ENCODE data around the gene KCNK4. TPM values are rescaled to one million over a fixed set of nuclear protein-coding genes. Genes with fewer than 3 reads are reported as not detected.
A peak's percentile ranks its signal among the peaks of the same experiment; 100 is the strongest.

KCNK4 gene
- total RNA-seq, 2 experiments from 2014 or later, result not detected

DNA sequence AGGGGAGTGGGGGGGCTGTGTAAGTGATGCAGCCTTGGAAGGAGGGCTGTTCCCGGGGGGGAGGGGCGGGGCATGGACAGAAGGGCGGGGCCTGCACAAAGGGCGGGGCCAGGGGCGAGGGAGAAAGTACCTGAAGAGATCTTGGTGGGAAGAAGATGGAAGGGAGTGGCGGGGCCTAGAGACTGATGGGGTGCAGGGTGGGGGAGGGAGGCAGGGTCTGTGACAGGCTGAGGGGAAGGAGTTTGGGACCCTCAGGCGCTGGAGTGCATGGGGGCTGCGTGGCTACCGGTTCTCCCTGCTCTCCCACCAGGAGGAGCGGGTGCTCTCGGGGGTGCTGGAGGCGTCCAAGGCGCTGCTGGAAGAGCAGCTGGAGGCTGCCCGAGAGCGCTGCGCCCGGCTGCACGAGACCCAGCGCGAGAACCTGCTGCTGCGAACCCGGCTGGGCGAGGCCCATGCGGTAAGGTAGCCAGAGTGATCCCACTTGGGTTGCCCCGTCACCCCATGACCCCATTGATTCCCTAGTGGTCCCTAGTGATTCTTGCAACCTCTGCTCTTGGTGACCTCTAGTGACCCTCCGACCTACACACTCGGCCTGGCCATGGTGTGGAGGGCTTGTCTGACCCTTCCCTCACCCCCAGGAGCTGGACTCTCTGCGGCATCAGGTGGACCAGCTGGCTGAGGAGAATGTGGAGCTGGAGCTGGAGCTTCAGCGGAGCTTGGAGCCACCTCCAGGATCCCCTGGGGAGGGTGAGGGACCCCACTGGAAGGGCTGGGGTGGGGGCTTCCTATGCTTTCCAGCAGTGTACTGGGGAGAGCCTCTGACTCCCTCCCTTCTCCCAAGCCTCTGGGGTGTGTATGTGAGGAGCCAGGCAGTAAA lies 52.0 kb downstream of the KCNK4 start:
- Mint-ChIP-seq H3K4me3 (peak overlapping the region; percentile 44), H3K9me3 (no peaks in the 10 kb centered on the region), H3K4me1 (peaks cover 43% of the 10 kb centered on the region), H3K27me3 (no peaks in the 10 kb centered on the region), H3K27ac (no peak overlapping the region), H3K36me3 (ENCODE audit: low read depth) (peaks cover 21% of the 10 kb centered on the region)
- no peak for DNase-seq
- ChIA-PET POLR2A (no interaction called here), CTCF (interaction anchor here (0.7 to 3.5 kb wide), 12 partner anchors 8 to 400 kb away, joined by 3 to 29 read pairs (median 8); partner anchors contain the start of genes ESRRA, PRDX5, RPS6KA4 and TRMT112)

DNA sequence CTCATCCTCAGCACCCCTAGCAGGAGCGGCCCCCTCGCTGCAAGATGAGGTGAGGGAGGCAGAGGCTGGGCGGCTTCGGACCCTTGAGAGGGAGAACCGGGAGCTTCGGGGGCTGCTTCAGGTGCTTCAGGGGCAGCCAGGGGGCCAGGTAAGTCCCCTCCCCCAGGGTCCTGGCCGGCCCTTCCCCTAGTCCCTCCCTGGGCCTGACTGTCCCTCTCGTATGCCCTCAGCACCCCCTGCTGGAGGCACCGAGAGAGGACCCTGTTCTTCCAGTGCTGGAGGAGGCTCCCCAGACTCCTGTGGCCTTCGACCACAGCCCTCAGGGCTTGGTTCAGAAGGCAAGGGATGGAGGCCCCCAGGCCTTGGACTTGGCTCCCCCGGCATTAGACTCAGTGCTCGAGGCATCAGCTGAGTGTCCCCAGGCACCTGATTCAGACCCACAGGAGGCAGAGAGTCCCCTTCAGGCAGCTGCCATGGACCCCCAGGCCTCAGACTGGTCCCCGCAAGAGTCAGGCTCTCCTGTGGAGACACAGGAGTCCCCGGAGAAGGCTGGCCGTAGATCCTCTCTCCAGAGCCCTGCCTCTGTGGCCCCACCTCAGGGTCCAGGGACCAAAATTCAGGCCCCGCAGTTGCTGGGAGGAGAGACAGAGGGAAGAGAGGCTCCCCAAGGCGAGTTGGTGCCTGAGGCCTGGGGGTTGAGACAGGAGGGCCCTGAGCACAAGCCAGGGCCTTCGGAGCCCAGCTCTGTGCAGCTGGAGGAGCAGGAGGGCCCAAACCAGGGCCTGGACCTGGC lies 52.9 kb downstream of the KCNK4 start:
- peaks cover 36% of the 10 kb centered on the region for H3K4me1 Mint-ChIP-seq
- ChIA-PET POLR2A (no interaction called here), CTCF (interaction anchor here (0.7 to 3.5 kb wide), 7 partner anchors 9 to 91 kb away, joined by 3 to 29 read pairs (median 6); partner anchors contain the start of genes PRDX5 and TRMT112)
- no peak overlapping the region for H3K27ac Mint-ChIP-seq
- no peaks in the 10 kb centered on the region for H3K27me3 Mint-ChIP-seq
- peaks cover 19% of the 10 kb centered on the region for H3K36me3 Mint-ChIP-seq (ENCODE audit: low read depth)
- DNase-seq, result no peak
- H3K4me3 Mint-ChIP-seq, result no peak overlapping the region
- no peaks in the 10 kb centered on the region for H3K9me3 Mint-ChIP-seq

DNA sequence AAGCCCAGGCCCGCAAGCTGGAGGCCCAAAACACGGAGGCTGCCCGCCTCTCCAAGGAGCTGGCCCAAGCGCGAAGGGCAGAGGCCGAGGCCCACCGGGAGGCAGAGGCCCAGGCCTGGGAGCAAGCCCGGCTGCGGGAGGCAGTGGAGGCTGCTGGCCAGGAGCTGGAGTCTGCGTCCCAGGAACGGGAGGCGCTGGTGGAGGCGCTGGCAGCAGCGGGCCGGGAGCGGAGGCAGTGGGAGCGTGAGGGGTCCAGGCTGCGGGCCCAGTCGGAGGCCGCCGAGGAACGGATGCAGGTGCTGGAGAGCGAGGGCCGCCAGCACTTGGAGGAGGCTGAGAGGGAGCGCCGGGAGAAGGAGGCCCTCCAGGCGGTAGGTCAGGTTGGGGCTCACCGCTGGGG lies 53.7 kb downstream of the KCNK4 start:
- POLR2A ChIA-PET, result no interaction called here
- no peak overlapping the region for H3K4me3 Mint-ChIP-seq
- CTCF ChIA-PET, result interaction anchor here (0.9 to 3.5 kb wide), 5 partner anchors 8 to 40 kb away, joined by 3 to 15 read pairs (median 6); partner anchors contain the start of genes PRDX5 and TRMT112

DNA sequence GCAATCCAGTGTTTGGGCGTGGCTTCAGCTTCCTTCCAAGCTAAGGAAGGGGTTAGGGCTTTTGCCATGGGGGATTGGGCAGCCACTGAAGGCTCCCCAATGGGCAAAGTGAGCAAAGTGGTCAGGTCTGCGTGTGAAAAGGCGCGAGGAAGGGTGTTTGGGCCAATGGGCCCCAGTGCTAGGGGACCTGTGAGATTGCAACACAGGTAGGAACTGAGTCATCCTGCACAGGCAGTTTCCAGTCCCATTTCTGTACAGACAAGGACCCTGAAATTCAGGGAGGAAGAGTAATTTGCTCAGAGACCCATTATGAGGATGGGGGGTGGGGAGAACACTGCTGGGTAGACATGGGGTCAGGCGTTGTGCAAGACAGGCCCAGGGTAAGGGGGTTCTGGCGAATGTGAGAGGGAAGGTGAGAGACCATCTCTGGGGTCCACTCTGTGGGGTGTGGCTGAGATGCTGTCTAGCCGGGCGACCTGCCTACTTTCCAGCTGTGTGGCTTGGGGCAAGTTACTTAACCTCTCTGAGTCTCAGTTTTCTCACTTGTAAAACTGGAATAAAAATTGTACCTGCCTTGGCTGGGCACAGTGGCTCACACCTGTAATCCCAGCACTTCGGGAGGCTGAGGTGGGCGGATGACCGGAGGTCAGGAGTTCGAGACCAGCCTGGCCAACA lies 56.2 kb downstream of the KCNK4 start:
- Mint-ChIP-seq H3K4me1 (peaks cover 11% of the 10 kb centered on the region), H3K27me3 (no peaks in the 10 kb centered on the region), H3K4me3 (no peak overlapping the region), H3K36me3 (ENCODE audit: low read depth) (peaks cover 14% of the 10 kb centered on the region), H3K27ac (peak overlapping the region; percentile 61), H3K9me3 (no peaks in the 10 kb centered on the region)
- DNase-seq, result no peak
- ChIA-PET CTCF (interaction anchor here (1.2 to 4.1 kb wide), 3 partner anchors 10 to 16 kb away, joined by 3 to 17 read pairs (median 10); no protein-coding TSS in a partner anchor), POLR2A (no interaction called here)

More for the DNA sequence above, 53.7 kb downstream of the KCNK4 start:
- Mint-ChIP-seq H3K36me3 (ENCODE audit: low read depth) (peaks cover 21% of the 10 kb centered on the region), H3K27ac (no peak overlapping the region), H3K27me3 (no peaks in the 10 kb centered on the region), H3K9me3 (no peaks in the 10 kb centered on the region), H3K4me1 (peaks cover 27% of the 10 kb centered on the region)
- no peak for DNase-seq

DNA sequence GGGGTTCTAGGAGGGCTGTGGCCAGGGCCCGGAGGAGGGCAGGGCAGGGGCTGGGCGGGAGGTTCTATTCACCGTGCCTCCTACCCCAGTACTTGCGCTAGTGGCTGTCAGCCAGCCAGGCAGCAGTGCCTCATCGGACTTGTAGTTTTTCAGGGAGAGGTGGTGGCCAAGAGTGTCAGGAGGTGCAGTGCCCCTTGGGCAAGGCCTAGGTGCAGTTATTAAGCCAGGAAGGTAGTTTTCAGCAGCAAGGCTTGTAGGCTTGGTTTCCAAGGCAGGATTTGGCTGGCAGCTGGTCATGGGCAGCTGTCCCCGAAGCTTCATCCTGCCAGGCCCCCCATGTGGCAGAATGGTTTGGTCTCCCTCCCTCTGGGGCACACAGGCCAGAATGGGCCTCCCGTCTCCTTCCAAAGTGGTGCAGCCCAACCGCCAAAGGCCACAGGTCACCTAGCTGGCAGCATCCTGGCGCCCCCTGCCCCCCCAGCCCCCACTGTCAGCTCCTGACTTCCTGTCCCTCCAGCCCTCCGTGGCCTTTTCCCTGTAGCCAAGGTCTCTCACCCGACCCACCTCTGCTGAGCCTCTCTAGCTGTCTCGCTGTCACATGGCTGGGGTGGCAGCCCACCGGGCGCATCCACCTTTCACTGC lies 57.4 kb downstream of the KCNK4 start:
- peaks cover 8% of the 10 kb centered on the region for H3K4me1 Mint-ChIP-seq
- no peak for DNase-seq
- H3K27ac Mint-ChIP-seq, result no peak overlapping the region
- ChIA-PET CTCF (interaction anchor here (0.8 to 4.1 kb wide), 3 partner anchors 9 to 17 kb away, joined by 3 to 17 read pairs (median 3); partner anchors contain the start of gene RPS6KA4), POLR2A (no interaction called here)
- H3K4me3 Mint-ChIP-seq, result no peak overlapping the region
- H3K36me3 Mint-ChIP-seq (ENCODE audit: low read depth), result peaks cover 12% of the 10 kb centered on the region
- H3K27me3 Mint-ChIP-seq, result no peaks in the 10 kb centered on the region
- H3K9me3 Mint-ChIP-seq, result no peaks in the 10 kb centered on the region

DNA sequence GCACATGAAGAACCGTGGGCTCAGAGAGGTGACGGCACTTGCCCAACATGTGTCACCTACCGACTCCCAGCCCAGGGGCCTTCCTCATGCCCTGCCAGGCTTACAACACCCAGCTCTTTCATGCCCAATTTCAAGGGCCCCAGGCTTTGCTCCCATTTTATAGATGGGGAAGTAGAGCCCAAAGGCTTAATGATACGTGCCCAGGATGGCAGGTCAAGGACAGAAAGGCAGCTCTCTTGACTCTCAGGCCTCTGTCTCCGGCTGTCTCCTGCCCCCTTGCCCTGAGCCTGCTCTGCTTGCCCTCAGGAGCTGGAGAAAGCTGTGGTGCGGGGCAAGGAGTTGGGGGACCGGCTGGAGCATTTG lies 57.9 kb downstream of the KCNK4 start:
- ChIA-PET POLR2A (no interaction called here), CTCF (interaction anchor here (0.8 to 4.1 kb wide), 2 partner anchors 8 to 10 kb away, joined by 3 to 17 read pairs; partner anchors contain the start of gene RPS6KA4)
- Mint-ChIP-seq H3K27me3 (no peaks in the 10 kb centered on the region), H3K9me3 (no peaks in the 10 kb centered on the region), H3K27ac (no peak overlapping the region), H3K36me3 (ENCODE audit: low read depth) (peaks cover 12% of the 10 kb centered on the region), H3K4me3 (no peak overlapping the region), H3K4me1 (peaks cover 8% of the 10 kb centered on the region)
- no peak for DNase-seq

DNA sequence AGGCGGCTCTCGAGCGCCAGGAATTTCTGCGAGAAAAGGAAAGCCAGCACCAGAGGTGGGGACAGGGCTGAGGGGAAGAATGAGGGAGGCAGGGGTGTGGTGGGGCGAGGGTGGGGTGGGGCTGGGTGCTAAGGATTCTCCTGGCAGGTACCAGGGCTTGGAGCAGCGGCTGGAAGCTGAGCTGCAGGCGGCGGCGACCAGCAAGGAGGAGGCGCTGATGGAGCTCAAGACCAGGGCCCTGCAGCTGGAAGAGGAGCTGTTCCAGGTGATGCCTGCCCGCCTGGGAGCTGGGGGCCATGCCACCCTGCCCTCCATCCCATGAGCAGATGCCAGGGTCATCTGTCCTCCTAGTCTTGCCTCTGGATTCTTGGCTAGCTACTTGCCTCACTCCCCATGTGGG lies 58.3 kb downstream of the KCNK4 start:
- CTCF ChIA-PET, result interaction anchor here (0.8 to 2.1 kb wide), 3 partner anchors 10 to 28 kb away, joined by 3 to 8 read pairs (median 4); partner anchors contain the start of gene RPS6KA4
- POLR2A ChIA-PET, result no interaction called here
- H3K4me1 Mint-ChIP-seq, result peaks cover 8% of the 10 kb centered on the region
- H3K36me3 Mint-ChIP-seq (ENCODE audit: low read depth), result peaks cover 12% of the 10 kb centered on the region
- no peaks in the 10 kb centered on the region for H3K9me3 Mint-ChIP-seq
- H3K27me3 Mint-ChIP-seq, result no peaks in the 10 kb centered on the region
- no peak overlapping the region for H3K27ac Mint-ChIP-seq
- DNase-seq, result no peak
- H3K4me3 Mint-ChIP-seq, result no peak overlapping the region

Small RNAs within 50 kb of the gene (microRNA-seq; reads per million reads assigned to microRNA genes)
- 1.7 reads per million for gene MIR7155 (ENCODE audit: borderline microRNAs expressed, borderline replicate concordance)

Other genes starting within 250 kb of the KCNK4 start
- 10 to 100 TPM in 1 of 2 experiments, 1 to 10 TPM in 1; 9.2 to 11.6 TPM for gene MACROD1, start 125.2 kb upstream of the KCNK4 start, total RNA-seq
- gene STIP1, start 105.1 kb upstream of the KCNK4 start, total RNA-seq, result 100 to 1,000 TPM; 211 to 213 TPM
- 100 to 1,000 TPM; 190 to 207 TPM for gene FERMT3, start 84.6 kb upstream of the KCNK4 start, total RNA-seq
- 10 to 100 TPM; 20.0 to 26.5 TPM for gene TRPT1, start 65.1 kb upstream of the KCNK4 start, total RNA-seq
- 10 to 100 TPM; 70.2 to 82.1 TPM for gene NUDT22, start 65.0 kb upstream of the KCNK4 start, total RNA-seq
- 10 to 100 TPM; 39.5 to 40.5 TPM for gene DNAJC4, start 60.8 kb upstream of the KCNK4 start, total RNA-seq
- gene VEGFB, start 56.7 kb upstream of the KCNK4 start, total RNA-seq, result 10 to 100 TPM; 51.1 to 60.3 TPM
- 10 to 100 TPM; 21.9 to 24.8 TPM for gene FKBP2, start 50.2 kb upstream of the KCNK4 start, total RNA-seq
- 10 to 100 TPM; 81.1 to 86.0 TPM for gene PPP1R14B, start 44.4 kb upstream of the KCNK4 start, total RNA-seq
- gene PLCB3, start 39.8 kb upstream of the KCNK4 start, total RNA-seq, result 10 to 100 TPM; 11.6 to 12.4 TPM
- gene BAD, start 6.6 kb upstream of the KCNK4 start, total RNA-seq, result 10 to 100 TPM; 32.0 to 34.2 TPM
- 10 to 100 TPM; 24.6 to 32.2 TPM for gene GPR137, start 5.5 kb upstream of the KCNK4 start, total RNA-seq
- not detected for gene CATSPERZ, start 9.1 kb downstream of the KCNK4 start, total RNA-seq
- 10 to 100 TPM; 24.8 to 32.0 TPM for gene ESRRA, start 14.2 kb downstream of the KCNK4 start, total RNA-seq
- gene TRMT112, start 26.3 kb downstream of the KCNK4 start, total RNA-seq, result 100 to 1,000 TPM; 160 to 171 TPM
- 100 to 1,000 TPM in 1 of 2 experiments, 10 to 100 TPM in 1; 97.4 to 106 TPM for gene PRDX5, start 26.8 kb downstream of the KCNK4 start, total RNA-seq
- gene CCDC88B, start 48.9 kb downstream of the KCNK4 start, total RNA-seq, result 100 to 1,000 TPM; 103 to 127 TPM
- 10 to 100 TPM; 31.0 to 43.0 TPM for gene RPS6KA4, start 67.9 kb downstream of the KCNK4 start, total RNA-seq

All from activated CD4-positive, alpha-beta T cell treated with anti-CD3 and anti-CD28 coated beads, Interleukin-2, amount 10 ng/mL, durations not matched to agents 7 days and 5 days (primary cell).